Immature natural killer cell (primary cell): ENCODE data around the gene PHACTR1. TPM values are rescaled to one million over a fixed set of nuclear protein-coding genes. Genes with fewer than 3 reads are reported as not detected.

Experiments
- DNase-seq, 3 donors: peaks; one replicate each; pipeline ENCODE4 v3.0.0; 2022; ENCODE audit warnings: mixed read lengths in 1 of 3
- H3K27ac Mint-ChIP-seq, 6 donors: one replicate each; pipeline ENCODE4 v1.8.0; 2020; ENCODE audit warnings: mixed read lengths in 6 of 6, mild to moderate bottlenecking in 5 of 6, inconsistent platforms in 4 of 6, moderate library complexity in 3 of 6
- H3K27me3 Mint-ChIP-seq, 3 donors: one replicate each; pipeline ENCODE4 v1.8.0; 2020 to 2021; ENCODE audit warnings: low read depth in 3 of 3, mild to moderate bottlenecking in 3 of 3, mixed read lengths in 3 of 3, moderate library complexity in 3 of 3, inconsistent platforms in 1 of 3
- H3K36me3 Mint-ChIP-seq, 3 donors: one replicate each; pipeline ENCODE4 v1.8.0; 2020; ENCODE audit warnings: mixed read lengths in 3 of 3, inconsistent platforms in 2 of 3, mild to moderate bottlenecking in 2 of 3
- H3K4me1 Mint-ChIP-seq, 2 donors: one replicate each; pipeline ENCODE4 v1.8.0; 2020; ENCODE audit warnings: inconsistent platforms in 2 of 2, mild to moderate bottlenecking in 2 of 2, mixed read lengths in 2 of 2, moderate library complexity in 1 of 2
- H3K4me3 Mint-ChIP-seq, 5 donors: one replicate each; pipeline ENCODE4 v1.8.0; 2020; ENCODE audit warnings: mild to moderate bottlenecking in 5 of 5, mixed read lengths in 5 of 5, inconsistent platforms in 3 of 5, moderate library complexity in 3 of 5
- H3K9me3 Mint-ChIP-seq, 6 donors: one replicate each; pipeline ENCODE4 v1.8.0; 2020; ENCODE audit warnings: mild to moderate bottlenecking in 6 of 6, mixed read lengths in 6 of 6, inconsistent platforms in 4 of 6, moderate library complexity in 3 of 6
- polyA plus RNA-seq, 3 donors: library from polyadenylated mRNA; unstranded; fragments of 300-500 nt; fragmentation: Illumina TruSeq; gene quantifications; one replicate each; pipeline ENCODE4 v1.2.3, GENCODE V29; 2021

PHACTR1 gene
- polyA plus RNA-seq, 3 donors from 2014 or later, result 0.41 to 1.1 (median 0.43) TPM

DNA sequence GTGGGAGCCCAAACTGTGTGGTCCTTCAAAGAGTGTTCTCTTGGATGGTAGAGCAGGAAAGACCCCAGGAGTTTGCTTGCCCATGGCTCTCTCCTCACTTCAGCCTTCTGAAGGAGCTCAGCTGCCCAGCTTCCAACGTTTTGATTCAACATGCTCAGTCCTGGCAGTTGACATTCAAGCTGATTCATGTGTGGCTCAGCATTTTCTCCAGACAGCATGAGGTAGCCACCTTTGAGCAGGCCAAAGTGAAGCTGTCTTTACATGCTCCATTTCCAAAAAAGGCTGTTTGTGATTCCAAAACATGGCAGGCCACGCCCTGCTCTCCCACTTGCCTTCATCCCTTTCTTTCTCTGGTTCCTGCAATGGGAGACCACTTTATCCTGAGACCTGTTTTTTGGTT is 331.5 kb downstream of the PHACTR1 start:
- Mint-ChIP-seq H3K27ac (no peak overlapping the region), H3K27me3 (peaks cover 3 to 10% (median 5%) of the 10 kb centered on the region in 3 donors), H3K9me3 (no peaks in the 10 kb centered on the region), H3K36me3 (no peaks in the 10 kb centered on the region), H3K4me1 (no peaks in the 10 kb centered on the region), H3K4me3 (no peak overlapping the region)
- no peak for DNase-seq

DNA sequence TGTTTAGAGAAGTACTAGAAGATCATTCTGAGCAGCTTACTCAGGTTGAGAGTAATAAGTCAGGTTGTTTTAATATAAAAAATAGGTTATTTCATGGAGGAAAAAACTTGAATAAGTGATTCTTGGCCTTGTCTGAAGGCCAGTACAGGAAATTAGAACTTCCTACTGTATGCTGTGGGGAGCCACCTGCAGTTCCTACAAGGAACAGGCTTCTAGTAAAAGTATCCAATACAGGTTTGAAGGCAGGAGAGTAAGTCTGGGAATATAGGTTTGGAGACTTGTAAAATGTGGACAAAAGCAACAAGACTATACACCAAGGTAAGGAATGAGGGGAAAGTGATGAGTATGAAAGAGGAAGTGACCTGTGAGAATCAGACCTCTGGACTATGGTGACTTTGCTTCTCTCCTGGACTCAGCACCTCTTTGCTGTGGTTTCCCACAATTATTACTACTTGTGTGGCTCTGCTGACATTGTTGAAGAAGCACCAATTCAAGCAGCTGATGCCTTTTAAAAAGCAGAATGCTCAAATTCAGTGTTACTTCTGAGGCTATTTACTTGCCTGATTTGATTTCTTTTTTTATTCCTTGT is 333.2 kb downstream of the PHACTR1 start:
- no peaks in the 10 kb centered on the region for H3K36me3 Mint-ChIP-seq

DNA sequence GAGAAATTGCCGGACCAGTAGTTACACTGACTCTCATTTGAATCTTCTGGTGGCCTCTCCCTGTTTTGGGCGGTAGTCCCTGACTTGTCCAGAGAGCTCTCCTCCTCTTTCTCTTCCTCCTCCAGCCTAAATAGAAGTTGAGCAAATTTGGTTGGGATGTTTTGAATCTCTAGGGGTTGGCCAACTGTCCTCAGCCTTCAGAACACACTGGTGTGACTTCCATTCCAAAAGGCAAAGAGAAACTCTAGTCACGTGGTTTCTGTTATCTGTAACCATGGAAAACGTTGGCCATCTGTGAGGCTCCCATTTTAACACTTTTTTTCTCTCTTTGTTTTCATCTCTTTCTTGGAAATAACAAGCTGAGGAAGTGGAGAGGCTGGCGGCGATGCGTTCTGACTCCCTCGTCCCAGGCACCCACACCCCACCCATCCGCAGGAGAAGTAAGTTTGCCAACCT is 336.5 kb downstream of the PHACTR1 start:
- no peak overlapping the region for H3K4me3 Mint-ChIP-seq
- no peaks in the 10 kb centered on the region for H3K9me3 Mint-ChIP-seq
- H3K36me3 Mint-ChIP-seq, result no peaks in the 10 kb centered on the region
- DNase-seq, result no peak
- H3K27me3 Mint-ChIP-seq, result peaks cover 0 to 8% (median 2%) of the 10 kb centered on the region in 3 donors
- no peak overlapping the region for H3K27ac Mint-ChIP-seq
- no peaks in the 10 kb centered on the region for H3K4me1 Mint-ChIP-seq

More for the DNA sequence above, 333.2 kb downstream of the PHACTR1 start:
- Mint-ChIP-seq H3K4me1 (no peaks in the 10 kb centered on the region), H3K27me3 (peaks cover 2 to 10% (median 3%) of the 10 kb centered on the region in 3 donors), H3K4me3 (no peak overlapping the region), H3K27ac (no peak overlapping the region), H3K9me3 (no peaks in the 10 kb centered on the region)
- no peak for DNase-seq

DNA sequence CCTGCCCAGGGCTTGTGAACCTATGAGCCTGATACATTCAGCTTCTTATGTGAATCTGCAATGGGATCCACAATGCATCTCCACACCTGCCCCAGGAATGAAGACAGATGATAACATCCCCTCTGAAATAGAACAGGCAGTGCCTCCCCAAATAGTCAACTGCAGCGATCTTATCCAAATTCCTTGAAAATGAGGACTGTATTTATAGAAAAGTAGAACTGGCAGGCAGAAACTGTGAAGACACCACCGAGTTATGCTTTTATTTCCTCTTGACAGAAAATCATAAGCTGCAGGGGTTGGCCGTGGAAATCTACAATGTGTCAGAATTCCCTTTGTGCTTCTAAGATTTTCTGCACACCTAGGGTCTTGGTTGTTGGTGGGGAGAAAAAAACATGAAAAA is 341.5 kb downstream of the PHACTR1 start:
- H3K4me1 Mint-ChIP-seq, result no peaks in the 10 kb centered on the region
- no peaks in the 10 kb centered on the region for H3K36me3 Mint-ChIP-seq
- H3K4me3 Mint-ChIP-seq, result no peak overlapping the region
- DNase-seq, result no peak
- no peak overlapping the region for H3K27ac Mint-ChIP-seq
- H3K27me3 Mint-ChIP-seq, result peaks cover 0 to 5% (median 0%) of the 10 kb centered on the region in 3 donors
- no peaks in the 10 kb centered on the region for H3K9me3 Mint-ChIP-seq

DNA sequence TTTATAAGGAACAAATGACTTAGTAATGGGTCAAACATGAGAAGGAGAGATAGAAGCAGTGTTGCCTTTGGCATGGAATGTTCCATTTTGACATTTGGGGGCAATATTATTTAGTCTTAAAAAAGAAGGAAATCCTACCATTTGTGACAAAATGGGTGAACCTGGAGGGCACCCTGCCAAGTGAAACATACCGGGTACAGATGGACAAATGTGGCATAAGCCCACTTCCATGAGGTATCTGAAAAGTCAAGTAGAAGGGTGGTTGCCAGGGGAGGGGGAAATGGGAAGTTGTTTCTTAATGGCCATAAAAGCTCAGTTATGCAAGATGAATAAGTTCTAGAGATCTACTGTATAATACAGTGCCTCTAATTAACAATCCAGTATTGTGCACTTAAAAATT is 342.5 kb downstream of the PHACTR1 start:
- no peak for DNase-seq
- Mint-ChIP-seq H3K4me3 (no peak overlapping the region), H3K4me1 (no peaks in the 10 kb centered on the region), H3K9me3 (no peaks in the 10 kb centered on the region), H3K27ac (no peak overlapping the region), H3K27me3 (peaks cover 0 to 5% (median 0%) of the 10 kb centered on the region in 3 donors), H3K36me3 (no peaks in the 10 kb centered on the region)

DNA sequence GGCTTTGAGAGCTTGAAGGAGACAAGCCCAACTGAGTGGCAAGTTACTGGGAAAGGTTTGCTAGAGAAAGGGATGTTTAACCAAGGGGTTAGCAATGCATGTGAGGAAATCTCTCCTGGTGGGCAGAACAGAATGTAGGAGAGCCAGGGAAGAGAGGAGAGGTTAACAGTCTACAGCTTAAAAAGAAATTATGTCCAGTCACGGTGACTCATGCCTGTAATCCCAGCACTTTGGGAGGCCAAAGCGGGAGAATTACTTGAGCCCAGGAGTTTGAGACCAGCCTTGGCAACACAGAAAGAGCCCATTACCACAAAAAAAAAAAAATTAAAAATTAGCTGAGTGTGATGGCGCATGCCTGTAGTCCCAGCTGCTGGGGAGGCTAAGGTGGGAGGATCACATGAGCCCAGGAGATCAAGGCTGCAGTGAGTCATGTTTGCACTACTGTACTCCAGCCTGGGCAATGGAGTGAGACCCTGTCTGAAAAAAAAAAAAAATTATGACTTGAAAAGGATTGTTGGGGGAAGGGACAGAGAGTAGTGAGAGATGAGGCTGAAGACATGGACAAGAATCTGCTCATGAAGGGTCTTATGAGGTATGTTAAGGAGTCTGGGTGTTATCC is 346.8 kb downstream of the PHACTR1 start:
- no peaks in the 10 kb centered on the region for H3K9me3 Mint-ChIP-seq
- H3K4me3 Mint-ChIP-seq, result no peak overlapping the region
- H3K27ac Mint-ChIP-seq, result no peak overlapping the region
- no peaks in the 10 kb centered on the region for H3K4me1 Mint-ChIP-seq
- no peak for DNase-seq
- H3K36me3 Mint-ChIP-seq, result no peaks in the 10 kb centered on the region
- peaks cover 0 to 5% (median 3%) of the 10 kb centered on the region in 3 donors for H3K27me3 Mint-ChIP-seq

DNA sequence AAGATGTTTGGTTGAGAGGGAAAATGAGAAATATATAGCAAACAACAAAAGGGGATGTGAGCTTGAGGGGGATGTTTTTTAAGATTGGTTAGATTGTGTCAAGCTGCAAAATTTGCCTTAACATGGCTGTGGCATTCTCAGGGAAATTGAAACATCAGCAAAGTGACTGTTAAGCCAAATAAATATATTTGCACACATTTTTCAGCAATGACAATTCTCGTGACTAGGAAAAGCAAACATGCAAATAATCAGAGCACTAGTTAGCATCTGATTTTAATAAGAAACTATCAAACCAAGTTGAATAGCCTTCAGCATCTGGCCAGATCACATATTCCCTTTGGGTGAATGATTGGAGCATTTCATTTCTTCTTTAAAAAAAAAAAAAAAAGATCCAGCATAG is 349.0 kb downstream of the PHACTR1 start:
- no peak overlapping the region for H3K27ac Mint-ChIP-seq
- H3K9me3 Mint-ChIP-seq, result no peaks in the 10 kb centered on the region
- no peaks in the 10 kb centered on the region for H3K4me1 Mint-ChIP-seq
- no peak overlapping the region for H3K4me3 Mint-ChIP-seq
- no peaks in the 10 kb centered on the region for H3K36me3 Mint-ChIP-seq
- DNase-seq, result no peak
- peaks cover 0 to 7% (median 3%) of the 10 kb centered on the region in 3 donors for H3K27me3 Mint-ChIP-seq

DNA sequence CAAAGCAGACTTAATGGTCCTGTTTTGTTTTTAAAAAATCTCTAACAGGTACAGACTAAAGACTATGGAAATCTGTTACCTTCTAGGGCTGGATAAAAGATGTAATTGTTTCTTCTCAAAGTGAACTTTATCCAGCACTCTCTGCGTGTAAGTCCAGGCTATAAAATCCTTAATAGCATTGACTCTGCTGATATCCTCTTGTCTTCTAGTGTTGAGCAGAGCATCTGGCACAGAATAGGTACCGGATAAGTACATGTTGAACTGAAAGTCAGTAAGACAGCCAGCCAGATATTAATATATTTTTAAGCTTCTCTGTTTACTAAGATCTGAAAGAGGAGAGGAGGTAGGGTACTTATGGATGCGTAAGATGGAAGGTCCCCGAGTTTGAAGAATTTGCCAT is 349.5 kb downstream of the PHACTR1 start:
- no peak for DNase-seq
- H3K27me3 Mint-ChIP-seq, result peaks cover 0 to 5% (median 3%) of the 10 kb centered on the region in 3 donors
- no peak overlapping the region for H3K27ac Mint-ChIP-seq
- H3K4me1 Mint-ChIP-seq, result no peaks in the 10 kb centered on the region
- no peaks in the 10 kb centered on the region for H3K9me3 Mint-ChIP-seq
- H3K36me3 Mint-ChIP-seq, result no peaks in the 10 kb centered on the region
- no peak overlapping the region for H3K4me3 Mint-ChIP-seq

DNA sequence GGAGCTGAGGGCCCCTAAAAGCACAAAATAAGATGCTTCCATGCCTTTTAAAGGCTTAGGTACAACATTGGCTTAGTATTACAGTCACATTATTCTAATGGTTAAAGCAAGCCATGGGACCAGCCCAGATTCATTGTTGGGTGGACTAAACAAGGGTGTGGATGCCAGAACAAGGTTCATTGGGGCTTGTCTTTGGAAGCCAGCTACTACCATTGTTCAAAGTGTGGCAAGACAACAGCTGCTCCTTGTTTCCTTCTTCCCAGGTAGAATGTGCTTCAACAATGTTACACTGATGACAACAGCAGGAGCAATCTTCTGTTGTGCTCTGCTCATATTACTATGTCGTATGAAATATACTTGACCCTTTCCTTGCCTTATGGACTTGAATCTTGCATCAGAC is 350.3 kb downstream of the PHACTR1 start:
- no peak for DNase-seq
- peaks cover 0 to 2% of the 10 kb centered on the region in 2 donors for H3K4me1 Mint-ChIP-seq
- H3K9me3 Mint-ChIP-seq, result no peaks in the 10 kb centered on the region
- no peak overlapping the region for H3K4me3 Mint-ChIP-seq
- no peak overlapping the region for H3K27ac Mint-ChIP-seq
- H3K36me3 Mint-ChIP-seq, result no peaks in the 10 kb centered on the region
- H3K27me3 Mint-ChIP-seq, result peaks cover 0 to 5% (median 3%) of the 10 kb centered on the region in 3 donors

DNA sequence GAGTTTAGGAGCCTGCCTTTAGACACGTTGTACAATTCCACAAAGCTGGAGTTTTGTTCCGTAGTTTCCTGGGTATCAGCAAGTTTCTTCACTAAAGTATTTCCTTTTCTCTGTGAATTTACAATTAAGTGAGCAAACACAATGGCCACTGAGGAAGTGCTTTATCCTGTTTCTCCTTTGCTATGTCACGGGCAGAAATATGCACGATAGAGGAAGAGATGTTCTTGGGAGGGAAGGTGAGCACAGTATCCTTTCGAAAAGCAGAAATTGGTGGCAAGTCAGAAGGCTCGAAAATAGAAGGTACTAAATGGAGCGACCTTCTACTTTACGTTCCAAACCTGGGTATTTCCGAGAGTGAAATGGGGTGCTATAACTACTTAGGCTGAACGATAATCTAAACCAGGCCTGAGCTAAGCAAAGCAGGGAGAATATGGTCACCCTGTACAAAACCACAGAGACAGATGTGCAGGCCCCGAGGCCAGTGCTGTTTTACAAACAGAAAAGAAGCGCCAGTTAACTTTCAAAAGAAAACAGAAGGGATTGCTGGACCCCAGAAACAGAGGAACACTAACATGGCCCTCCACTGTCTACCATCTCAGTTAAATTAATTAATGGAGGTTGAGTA is 352.1 kb downstream of the PHACTR1 start:
- H3K4me1 Mint-ChIP-seq, result peaks cover 0 to 2% of the 10 kb centered on the region in 2 donors
- H3K4me3 Mint-ChIP-seq, result no peak overlapping the region
- H3K9me3 Mint-ChIP-seq, result no peaks in the 10 kb centered on the region
- DNase-seq, result no peak
- no peaks in the 10 kb centered on the region for H3K36me3 Mint-ChIP-seq
- peaks cover 3 to 11% (median 7%) of the 10 kb centered on the region in 3 donors for H3K27me3 Mint-ChIP-seq
- no peak overlapping the region for H3K27ac Mint-ChIP-seq

DNA sequence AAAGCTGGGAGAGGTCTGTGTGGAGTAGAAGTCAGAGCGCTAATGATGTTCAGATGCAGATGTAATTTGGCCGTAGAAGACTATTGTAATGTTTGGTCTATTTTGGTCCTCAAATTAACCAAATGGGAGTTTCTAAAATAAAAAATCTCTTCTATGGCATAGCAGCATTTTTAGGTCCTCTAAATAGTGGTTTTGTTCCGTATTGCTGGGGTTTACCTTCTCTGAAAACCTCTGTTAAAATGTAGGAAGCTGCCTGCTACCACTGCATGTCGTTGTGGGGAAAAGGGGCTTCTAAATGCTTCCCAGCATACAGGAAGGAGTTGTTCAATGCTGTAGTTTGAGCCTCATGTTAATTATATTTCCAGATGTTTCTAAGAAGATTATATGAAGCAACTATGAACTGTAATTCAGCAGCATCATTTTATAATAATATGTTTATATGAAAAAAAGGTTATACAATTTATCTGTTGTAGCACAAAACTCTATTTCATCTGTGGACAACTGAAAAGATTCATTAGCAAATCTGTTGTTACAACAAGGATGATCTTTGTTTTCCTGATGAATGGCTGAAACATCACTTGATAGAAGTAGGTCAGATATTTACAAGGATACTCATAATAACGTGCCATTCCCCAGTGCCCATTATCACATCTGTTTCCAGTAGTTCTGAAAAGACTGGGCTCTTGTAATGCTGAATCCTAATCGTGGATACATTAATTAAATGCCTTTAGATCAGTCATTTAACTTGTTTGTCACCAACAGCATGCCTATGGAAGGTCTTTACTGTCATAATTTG is 355.2 kb downstream of the PHACTR1 start:
- H3K4me3 Mint-ChIP-seq, result no peak overlapping the region
- H3K27me3 Mint-ChIP-seq, result peaks cover 0 to 11% (median 10%) of the 10 kb centered on the region in 3 donors
- H3K4me1 Mint-ChIP-seq, result peaks cover 0 to 2% of the 10 kb centered on the region in 2 donors
- no peaks in the 10 kb centered on the region for H3K36me3 Mint-ChIP-seq
- no peaks in the 10 kb centered on the region for H3K9me3 Mint-ChIP-seq
- no peak for DNase-seq
- no peak overlapping the region for H3K27ac Mint-ChIP-seq

DNA sequence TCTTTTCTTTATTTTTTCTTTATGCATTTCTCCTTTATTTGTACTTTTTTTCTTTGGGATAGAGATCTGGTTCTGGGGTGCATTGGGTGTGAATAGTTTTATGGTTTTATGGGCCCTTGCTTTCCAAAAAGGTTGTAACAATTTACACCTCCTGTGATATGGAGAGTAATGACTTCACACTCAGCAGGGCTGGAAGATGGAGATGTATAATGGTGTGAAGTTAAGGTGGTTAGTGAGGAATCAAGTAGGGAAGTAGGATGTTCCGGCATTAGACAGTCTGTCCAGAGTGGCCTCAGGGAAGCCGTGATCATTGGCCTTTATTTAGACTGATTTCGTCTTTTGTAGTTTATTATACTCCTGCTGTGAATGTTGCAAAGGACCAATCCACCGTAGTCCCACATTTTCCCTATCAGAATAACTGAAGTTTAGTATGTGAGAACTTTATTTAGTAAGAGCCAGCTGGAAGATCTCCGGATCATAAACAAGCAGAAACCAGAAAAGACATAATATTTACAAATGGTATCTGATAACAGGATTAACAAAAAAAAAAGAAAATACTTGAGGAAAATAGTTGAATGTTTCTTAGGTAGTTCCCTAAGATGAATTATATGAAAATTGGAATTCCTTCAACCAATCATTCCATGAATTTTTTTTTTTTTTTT is 356.2 kb downstream of the PHACTR1 start:
- Mint-ChIP-seq H3K9me3 (no peaks in the 10 kb centered on the region), H3K36me3 (no peaks in the 10 kb centered on the region), H3K4me1 (peaks cover 0 to 2% of the 10 kb centered on the region in 2 donors), H3K27me3 (peaks cover 0 to 12% (median 10%) of the 10 kb centered on the region in 3 donors), H3K4me3 (no peak overlapping the region), H3K27ac (no peak overlapping the region)
- no peak for DNase-seq

DNA sequence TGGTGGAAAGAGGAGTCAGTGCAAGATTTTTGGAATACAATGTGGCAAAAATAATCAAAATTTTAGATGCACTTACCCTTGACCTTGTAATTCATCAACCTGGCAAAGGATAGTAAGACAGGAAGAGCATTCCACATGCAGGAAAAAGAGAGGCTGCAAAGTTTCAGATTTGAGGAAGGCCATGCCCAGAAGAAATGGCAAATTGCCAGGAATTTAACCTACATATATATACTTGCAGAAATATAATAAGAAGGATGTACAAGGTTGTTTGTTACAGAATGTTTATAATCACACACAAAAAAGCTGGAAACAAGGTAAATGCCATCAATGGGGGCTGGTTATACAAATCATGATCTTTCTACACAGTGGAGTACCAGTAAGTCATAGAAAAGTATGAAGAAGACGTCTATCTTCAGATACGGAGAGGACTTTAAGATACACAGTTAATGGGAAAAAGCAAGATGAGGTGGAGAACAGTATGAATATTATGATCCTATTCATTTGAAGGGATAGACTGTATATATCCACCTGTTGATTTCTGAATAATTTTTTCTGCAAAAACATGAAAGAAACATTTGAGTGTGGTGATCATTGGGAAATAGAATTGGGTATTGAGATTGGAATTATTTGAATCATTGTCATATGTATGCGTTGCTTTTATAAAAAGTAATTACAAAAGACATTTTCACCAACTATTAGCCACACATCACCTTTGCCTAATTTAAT is 358.0 kb downstream of the PHACTR1 start:
- H3K4me3 Mint-ChIP-seq, result no peak overlapping the region
- DNase-seq, result no peak
- no peaks in the 10 kb centered on the region for H3K36me3 Mint-ChIP-seq
- peaks cover 0 to 10% (median 10%) of the 10 kb centered on the region in 3 donors for H3K27me3 Mint-ChIP-seq
- H3K27ac Mint-ChIP-seq, result no peak overlapping the region
- no peaks in the 10 kb centered on the region for H3K9me3 Mint-ChIP-seq
- H3K4me1 Mint-ChIP-seq, result peaks cover 0 to 2% of the 10 kb centered on the region in 2 donors
